PC-9 (cell line): ENCODE measurements around the gene TMEM217.
"Not testable (repeated sequence)": the region's sequence is repeated elsewhere in the genome, so short reads cannot be mapped to it uniquely, and the experiment has no call there.

Experiments
- CTCF ChIP-seq: fragments of 200-600 bp; sonication (generic); conservative IDR thresholded peaks from 2 replicates; pipeline ENCODE4 v1.6.1; 2017; ENCODE audit warnings: mixed run types, antibody characterized with exemption, mild to moderate bottlenecking, moderate library complexity
- EZH2 ChIP-seq: fragments of 200-600 bp; sonication (generic); IDR thresholded peaks from 2 replicates; pipeline ENCODE4 v1.8.0; 2017; ENCODE audit warnings: antibody characterized with exemption, low read depth

- TF ChIP-seq EZH2, CTCF: not testable (repeated sequence)
Observed at GRCh38 chr6:37297637-37298036, 39.7 kb upstream of the TMEM217 start.
